Endodermal cell (in vitro differentiated cells): ENCODE measurements around the gene WRAP73. TPM values are rescaled to one million over a fixed set of nuclear protein-coding genes. Genes with fewer than 3 reads are reported as not detected.
"Not testable (repeated sequence)": the region's sequence is repeated elsewhere in the genome, so short reads cannot be mapped to it uniquely, and the experiment has no call there.

ENCODE experiments used
- DNase-seq: peaks from one replicate; pipeline ENCODE4 v3.0.0-alpha.2; 2017
- H3K27ac ChIP-seq: 2 replicates; pipeline ENCODE4 v1.5.1; 2013; ENCODE audit warnings: mild to moderate bottlenecking, low read depth, low read length, moderate library complexity
- H3K27me3 ChIP-seq: 2 replicates; pipeline ENCODE4 v1.6.1; 2013; ENCODE audit warnings: mild to moderate bottlenecking, low read length, moderate library complexity; ENCODE audit not compliant: insufficient read depth, control insufficient read depth, poor library complexity, severe bottlenecking
- H3K36me3 ChIP-seq: 2 replicates; pipeline ENCODE4 v1.7.0; 2013; ENCODE audit warnings: mild to moderate bottlenecking, low read length, moderate library complexity; ENCODE audit not compliant: control insufficient read depth, insufficient read depth
- H3K4me1 ChIP-seq: one replicate; pipeline ENCODE4 v1.7.0; 2013; ENCODE audit warnings: low read length; ENCODE audit not compliant: control insufficient read depth, insufficient read depth
- H3K4me3 ChIP-seq: 2 replicates; pipeline ENCODE4 v1.5.1; 2013; ENCODE audit warnings: mild to moderate bottlenecking, low read length, moderate library complexity
- H3K9ac ChIP-seq: 2 replicates; pipeline ENCODE4 v1.6.1; 2013; ENCODE audit warnings: mild to moderate bottlenecking, low read length, moderate library complexity; ENCODE audit not compliant: poor library complexity, severe bottlenecking; ENCODE audit errors: extremely low read depth
- H3K9me3 ChIP-seq: 2 replicates; pipeline ENCODE4 v1.6.1; 2013; ENCODE audit warnings: mild to moderate bottlenecking, low read length, moderate library complexity; ENCODE audit not compliant: control insufficient read depth
- H3K27ac Mint-ChIP-seq: 2 replicates; pipeline ENCODE4 v1.8.0; 2020; ENCODE audit warnings: mixed read lengths
- H3K27me3 Mint-ChIP-seq: 2 replicates; pipeline ENCODE4 v1.8.0; 2021; ENCODE audit warnings: mild to moderate bottlenecking, mixed read lengths; ENCODE audit not compliant: insufficient read depth
- H3K36me3 Mint-ChIP-seq: 2 replicates; pipeline ENCODE4 v1.8.0; 2020; ENCODE audit warnings: low read depth, mixed read lengths
- H3K4me1 Mint-ChIP-seq: 2 replicates; pipeline ENCODE4 v1.8.0; 2020; ENCODE audit warnings: mixed read lengths
- H3K4me3 Mint-ChIP-seq: 2 replicates; pipeline ENCODE4 v1.8.0; 2020; ENCODE audit warnings: mild to moderate bottlenecking, moderate library complexity, mixed read lengths
- H3K9me3 Mint-ChIP-seq: 2 replicates; pipeline ENCODE4 v1.8.0; 2020; ENCODE audit warnings: mild to moderate bottlenecking, mixed read lengths
- CTCF ChIP-seq: fragments of 200-600 bp; sonication (generic); conservative IDR thresholded peaks from 2 replicates; pipeline ENCODE4 v1.5.0; 2021; ENCODE audit warnings: antibody characterized with exemption, mild to moderate bottlenecking
- WGBS, 2 experiments: methylation state at CpG; one replicate each; pipeline versions ENCODE4 v1.1.5 to v1.1.7; 2013; ENCODE audit warnings: missing lambda C conversion rate in 2 of 2, mixed read lengths in 1 of 2; ENCODE audit not compliant: insufficient coverage in 1 of 2, insufficient read length in 1 of 2; 5-methylcytosine and 5-hydroxymethylcytosine counted together
- total RNA-seq, 2 donors: library from RNA; stranded (reverse); fragmentation: NEBNext Ultra II Directional in 1 of 2; extraction: Animal tissue kit (Norgen Biotek cat#: 25700) in 1 of 2; gene quantifications; 2 replicates in 1 of 2; 3 replicates in 1 of 2; pipeline ENCODE4 v1.2.1, GENCODE V29; 2021

Gene WRAP73
- total RNA-seq, 2 donors from 2014 or later: 29.8 to 32.5 TPM

GRCh38 chr1:3621151-3621671 lies 28.7 kb downstream of the WRAP73 start:
- not testable (repeated sequence) for H3K4me3 Mint-ChIP-seq, H3K9ac ChIP-seq, H3K4me3 ChIP-seq, H3K27ac ChIP-seq, H3K27me3 Mint-ChIP-seq, H3K9me3 Mint-ChIP-seq, H3K27me3 ChIP-seq, H3K27ac Mint-ChIP-seq, H3K36me3 Mint-ChIP-seq, H3K9me3 ChIP-seq
- WGBS, 2 experiments: 48 to 62% methylated on average over 5 to 10 of the region's 15 CpGs
- peak; percentile 73 for TF ChIP-seq CTCF
- H3K4me1 Mint-ChIP-seq: peaks cover 17% of the 10 kb centered on the region
- Histone ChIP-seq H3K36me3 (peaks cover 11% of the 10 kb centered on the region), H3K4me1 (peaks cover 12% of the 10 kb centered on the region)
- DNase-seq: peak; percentile 75

- WGBS, 2 experiments: 89 to 95% methylated on average over 9 to 12 of the region's 12 CpGs
These were observed 29.2 kb downstream of the WRAP73 start for GRCh38 chr1:3620708-3621107.

GRCh38 chr1:3618881-3619671 lies 30.8 kb downstream of the WRAP73 start:
- peaks cover 5% of the 10 kb centered on the region for H3K36me3 ChIP-seq
- no peaks in the 10 kb centered on the region for H3K9me3 ChIP-seq
- H3K27ac ChIP-seq: no peak overlapping the region
- Mint-ChIP-seq H3K27me3 (no peaks in the 10 kb centered on the region), H3K4me3 (no peak overlapping the region), H3K9me3 (no peaks in the 10 kb centered on the region), H3K36me3 (no peaks in the 10 kb centered on the region), H3K27ac (peak overlapping the region; percentile 69), H3K4me1 (peaks cover 23% of the 10 kb centered on the region)
- peaks cover 18% of the 10 kb centered on the region for H3K4me1 ChIP-seq
- no peak overlapping the region for H3K9ac ChIP-seq
- no peak overlapping the region for H3K4me3 ChIP-seq
- WGBS, 2 experiments: 34% methylated on average over 12 to 21 of the region's 21 CpGs
- no peaks in the 10 kb centered on the region for H3K27me3 ChIP-seq
- peak; percentile 92 for TF ChIP-seq CTCF
- DNase-seq: peak; percentile 91

More at GRCh38 chr1:3620708-3621107, 29.2 kb downstream of the WRAP73 start:
- Mint-ChIP-seq H3K4me1 (peaks cover 14% of the 10 kb centered on the region), H3K9me3 (no peaks in the 10 kb centered on the region), H3K36me3 (peaks cover 1% of the 10 kb centered on the region), H3K27ac (no peak overlapping the region), H3K4me3 (no peak overlapping the region), H3K27me3 (no peaks in the 10 kb centered on the region)
- no peaks in the 10 kb centered on the region for H3K27me3 ChIP-seq
- no peaks in the 10 kb centered on the region for H3K9me3 ChIP-seq
- no peak for TF ChIP-seq CTCF
- no peak overlapping the region for H3K27ac ChIP-seq
- H3K36me3 ChIP-seq: peaks cover 6% of the 10 kb centered on the region
- DNase-seq: peak; percentile 39
- H3K4me1 ChIP-seq: peaks cover 9% of the 10 kb centered on the region
- no peak overlapping the region for H3K4me3 ChIP-seq
- no peak overlapping the region for H3K9ac ChIP-seq
